ENCODE measurements around the gene EML6. TPM values are rescaled to one million over a fixed set of nuclear protein-coding genes. Genes with fewer than 3 reads are reported as not detected.

EML6 gene
- polyA plus RNA-seq, 1 of the 3 experiments (the other 2 are of a cell fraction) = 1.1 TPM

DNA sequence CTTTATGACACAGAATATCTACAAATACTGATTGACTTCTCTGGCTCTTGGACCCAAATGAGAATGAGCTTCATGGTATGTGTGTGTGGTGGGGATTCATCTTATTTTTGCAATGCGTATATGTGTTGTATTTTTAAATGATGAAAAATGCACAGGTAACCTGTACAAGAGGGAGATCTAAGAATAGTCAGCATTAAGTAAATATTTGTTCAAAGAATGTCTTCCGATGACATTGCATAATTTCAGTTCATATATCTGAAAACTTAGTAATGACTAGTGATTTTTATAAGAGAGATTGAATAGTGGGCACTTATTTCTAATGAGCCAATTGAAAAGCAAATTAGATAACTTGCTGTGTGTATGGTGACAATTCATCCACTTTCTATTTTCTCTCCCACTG lies 66.4 kb downstream of the EML6 start:
- H3K79me2 ChIP-seq (ENCODE audit: insufficient read depth) = no peaks in the 10 kb centered on the region
- no peak overlapping the region for H3K4me2 ChIP-seq
- 82% methylated on average over 2 of the region's 2 CpGs for WGBS (ENCODE audit: low lambda C conversion rate)
- H2AFZ ChIP-seq (ENCODE audit: low read depth) = no peak overlapping the region
- H4K20me1 ChIP-seq (ENCODE audit: insufficient read depth) = no peaks in the 10 kb centered on the region
- H3F3A ChIP-seq (replicated peaks; ENCODE audit: insufficient read depth) = no peaks in the 10 kb centered on the region
- H3K27me3 ChIP-seq (ENCODE audit: insufficient read depth) = no peaks in the 10 kb centered on the region
- no peaks in the 10 kb centered on the region for H3K9me3 ChIP-seq
- H3K27ac ChIP-seq (ENCODE audit: low read depth in 2 of 2, low read length in 1 of 2) = no peak overlapping the region
- H3K9ac ChIP-seq = no peak overlapping the region
- no peaks in the 10 kb centered on the region for H3K9me2 ChIP-seq
- TF ChIP-seq YY1 (IDR thresholded peaks at IDR 0.05; ENCODE audit: low read depth) = no peak
- TF ChIP-seq, protein P1, sequence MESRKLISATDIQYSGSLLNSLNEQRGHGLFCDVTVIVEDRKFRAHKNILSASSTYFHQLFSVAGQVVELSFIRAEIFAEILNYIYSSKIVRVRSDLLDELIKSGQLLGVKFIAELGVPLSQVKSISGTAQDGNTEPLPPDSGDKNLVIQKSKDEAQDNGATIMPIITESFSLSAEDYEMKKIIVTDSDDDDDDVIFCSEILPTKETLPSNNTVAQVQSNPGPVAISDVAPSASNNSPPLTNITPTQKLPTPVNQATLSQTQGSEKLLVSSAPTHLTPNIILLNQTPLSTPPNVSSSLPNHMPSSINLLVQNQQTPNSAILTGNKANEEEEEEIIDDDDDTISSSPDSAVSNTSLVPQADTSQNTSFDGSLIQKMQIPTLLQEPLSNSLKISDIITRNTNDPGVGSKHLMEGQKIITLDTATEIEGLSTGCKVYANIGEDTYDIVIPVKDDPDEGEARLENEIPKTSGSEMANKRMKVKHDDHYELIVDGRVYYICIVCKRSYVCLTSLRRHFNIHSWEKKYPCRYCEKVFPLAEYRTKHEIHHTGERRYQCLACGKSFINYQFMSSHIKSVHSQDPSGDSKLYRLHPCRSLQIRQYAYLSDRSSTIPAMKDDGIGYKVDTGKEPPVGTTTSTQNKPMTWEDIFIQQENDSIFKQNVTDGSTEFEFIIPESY (IDR thresholded peaks at IDR 0.05; ENCODE audit: borderline replicate concordance, low read depth) = no peak
- TF ChIP-seq, protein P2, sequence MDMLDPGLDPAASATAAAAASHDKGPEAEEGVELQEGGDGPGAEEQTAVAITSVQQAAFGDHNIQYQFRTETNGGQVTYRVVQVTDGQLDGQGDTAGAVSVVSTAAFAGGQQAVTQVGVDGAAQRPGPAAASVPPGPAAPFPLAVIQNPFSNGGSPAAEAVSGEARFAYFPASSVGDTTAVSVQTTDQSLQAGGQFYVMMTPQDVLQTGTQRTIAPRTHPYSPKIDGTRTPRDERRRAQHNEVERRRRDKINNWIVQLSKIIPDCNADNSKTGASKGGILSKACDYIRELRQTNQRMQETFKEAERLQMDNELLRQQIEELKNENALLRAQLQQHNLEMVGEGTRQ (IDR thresholded peaks at IDR 0.05; ENCODE audit: borderline replicate concordance, low read depth, low read length) = no peak
- no peak for TF ChIP-seq GABPA (IDR thresholded peaks at IDR 0.05; ENCODE audit: low read depth)
- TF ChIP-seq, protein P3, sequence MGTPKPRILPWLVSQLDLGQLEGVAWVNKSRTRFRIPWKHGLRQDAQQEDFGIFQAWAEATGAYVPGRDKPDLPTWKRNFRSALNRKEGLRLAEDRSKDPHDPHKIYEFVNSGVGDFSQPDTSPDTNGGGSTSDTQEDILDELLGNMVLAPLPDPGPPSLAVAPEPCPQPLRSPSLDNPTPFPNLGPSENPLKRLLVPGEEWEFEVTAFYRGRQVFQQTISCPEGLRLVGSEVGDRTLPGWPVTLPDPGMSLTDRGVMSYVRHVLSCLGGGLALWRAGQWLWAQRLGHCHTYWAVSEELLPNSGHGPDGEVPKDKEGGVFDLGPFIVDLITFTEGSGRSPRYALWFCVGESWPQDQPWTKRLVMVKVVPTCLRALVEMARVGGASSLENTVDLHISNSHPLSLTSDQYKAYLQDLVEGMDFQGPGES (IDR thresholded peaks at IDR 0.05; ENCODE audit: low read depth, low read length) = no peak
- TF ChIP-seq, protein P4, sequence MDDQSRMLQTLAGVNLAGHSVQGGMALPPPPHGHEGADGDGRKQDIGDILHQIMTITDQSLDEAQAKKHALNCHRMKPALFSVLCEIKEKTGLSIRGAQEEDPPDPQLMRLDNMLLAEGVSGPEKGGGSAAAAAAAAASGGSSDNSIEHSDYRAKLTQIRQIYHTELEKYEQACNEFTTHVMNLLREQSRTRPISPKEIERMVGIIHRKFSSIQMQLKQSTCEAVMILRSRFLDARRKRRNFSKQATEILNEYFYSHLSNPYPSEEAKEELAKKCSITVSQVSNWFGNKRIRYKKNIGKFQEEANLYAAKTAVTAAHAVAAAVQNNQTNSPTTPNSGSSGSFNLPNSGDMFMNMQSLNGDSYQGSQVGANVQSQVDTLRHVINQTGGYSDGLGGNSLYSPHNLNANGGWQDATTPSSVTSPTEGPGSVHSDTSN (IDR thresholded peaks at IDR 0.05) = no peak
- TF ChIP-seq FOXM1 (IDR thresholded peaks at IDR 0.05; ENCODE audit: low read depth) = no peak
- TF ChIP-seq TAF1 (IDR thresholded peaks at IDR 0.05; ENCODE audit: borderline replicate concordance, low read depth, low read length) = no peak
- no peak for TF ChIP-seq RFX5 (IDR thresholded peaks at IDR 0.05; ENCODE audit: low read length)
- no peak for TF ChIP-seq NRF1 (IDR thresholded peaks at IDR 0.05; ENCODE audit: low read depth, low read length)
- no peak for TF ChIP-seq MEF2A (IDR thresholded peaks at IDR 0.05; ENCODE audit: borderline replicate concordance, low read depth)
- no peak for TF ChIP-seq GATA2 (CRISPR knock-in tag; IDR thresholded peaks at IDR 0.05)
- TF ChIP-seq EP300 (IDR thresholded peaks at IDR 0.05; ENCODE audit: borderline replicate concordance in 1 of 2, low read depth in 1 of 2, low read length in 1 of 2) = no peak
- no peak for TF ChIP-seq SIN3A (IDR thresholded peaks at IDR 0.05; ENCODE audit: borderline replicate concordance, low read depth, low read length)
- TF ChIP-seq JUND (IDR thresholded peaks at IDR 0.05) = no peak
- TF ChIP-seq POLR2AphosphoS5 (IDR thresholded peaks at IDR 0.05; ENCODE audit: low read depth, low read length) = no peak
- no peak for TF ChIP-seq FOXJ3 (CRISPR knock-in tag; IDR thresholded peaks at IDR 0.05)
- TF ChIP-seq CHD2 (IDR thresholded peaks at IDR 0.05; ENCODE audit: low read length, partially characterized antibody) = no peak
- no peak for TF ChIP-seq RXRA (IDR thresholded peaks at IDR 0.05; ENCODE audit: borderline replicate concordance, low read depth)
- no peak for TF ChIP-seq MXI1 (IDR thresholded peaks at IDR 0.05; ENCODE audit: low read depth, low read length)
- CTCF ChIA-PET = no interaction called here
- no peaks in the 10 kb centered on the region for H3K4me1 ChIP-seq (ENCODE audit: control insufficient read depth in 1 of 2, insufficient read depth in 2 of 2, low read depth in 1 of 2, low read length in 1 of 2)
- H3K36me3 ChIP-seq (replicated peaks in 1 of 2; ENCODE audit: control insufficient read depth in 1 of 2, insufficient read depth in 2 of 2, low read length in 1 of 2) = no peaks in the 10 kb centered on the region
- POLR2A ChIA-PET = no interaction called here
- no peak overlapping the region for H3K4me3 ChIP-seq (ENCODE audit: low read depth in 2 of 2, low read length in 1 of 2)
- no peak for DNase-seq

Measured in SK-N-SH (cell line).